Left cardiac atrium (tissue), 4 donors: Measurements from ENCODE around the gene KCND2. TPM values are rescaled to one million over a fixed set of nuclear protein-coding genes. Genes with fewer than 3 reads are reported as not detected.

Experiments used
- ATAC-seq, 2 donors: fragments of 200-7000 bp; cut with Tn5 transposase; one replicate each; pipeline ENCODE4 v1.9.1; 2020; ENCODE audit warnings: mild to moderate bottlenecking in 2 of 2, moderate library complexity in 2 of 2
- DNase-seq: peaks from one replicate; pipeline ENCODE4 v3.0.0-alpha.2; 2020
- intact Hi-C, 2 donors: fragments of 100-400 bp; cut with DNase I; formaldehyde crosslinking; loops; one replicate each; pipeline versions ENCODE4 v1.14.1 to v1.15.1; 2022 to 2023
- total RNA-seq, 2 donors: library from RNA; stranded (reverse); fragmentation: NEBNext Ultra II Directional; extraction: Animal tissue kit (Norgen Biotek cat#: 25700); gene quantifications; one replicate each; pipeline ENCODE4 v1.2.1, GENCODE V29; 2021
- donor health status: DM: no; HTN: yes; CAD: no.
- donor health status: DM: no; HTN: yes; CAD: no; lungs with severe emphysema.
- donor health status: DM: yes; HTN: yes; CAD: no.
- donor health status: Dilated cardiomyopathy.

The KCND2 gene
- total RNA-seq, 2 donors from 2014 or later, result 0.21 to 0.41 TPM

DNA sequence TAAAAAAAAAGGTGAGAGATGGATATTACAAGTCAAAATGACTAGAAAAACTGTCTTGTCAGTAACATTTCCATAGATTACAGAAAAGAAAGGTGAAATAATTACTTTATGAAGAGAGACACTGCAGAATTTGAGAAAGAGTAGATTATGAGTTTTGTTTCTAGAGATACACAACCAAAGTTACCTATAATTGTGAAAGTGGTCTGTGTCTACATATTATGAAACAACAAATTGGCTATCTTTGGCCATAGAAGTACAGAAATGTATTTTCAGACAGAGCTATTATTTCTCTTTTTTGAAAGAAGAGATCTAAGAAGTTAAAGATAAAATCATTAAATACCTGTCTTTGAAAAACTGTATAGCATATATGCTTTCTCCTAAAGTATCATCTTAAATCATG, 30.1 kb downstream of the KCND2 start:
- no peak for DNase-seq
- ATAC-seq, result no peak
- intact Hi-C loops, result no loop called here

DNA sequence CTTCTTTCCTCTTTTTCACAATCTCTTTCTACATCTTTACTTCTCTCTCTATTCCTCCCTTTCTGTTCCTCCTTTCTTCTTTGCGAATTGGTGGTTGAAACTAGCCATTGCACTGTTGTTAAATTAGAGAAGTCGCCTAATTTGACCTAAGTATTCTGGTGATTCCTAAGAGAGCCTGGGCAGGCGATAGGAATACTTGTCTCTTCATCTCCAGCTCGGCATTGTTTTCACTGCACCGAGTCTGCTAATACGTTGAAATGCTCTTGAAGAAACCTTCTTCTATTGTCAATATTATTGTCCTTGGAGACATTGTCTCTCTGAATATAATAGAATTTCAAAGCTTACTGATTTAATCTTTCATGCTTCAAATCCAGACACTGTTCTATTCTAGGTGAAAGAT, 31.7 kb downstream of the KCND2 start:
- no peak for ATAC-seq
- intact Hi-C loops, result no loop called here
- DNase-seq, result no peak

DNA sequence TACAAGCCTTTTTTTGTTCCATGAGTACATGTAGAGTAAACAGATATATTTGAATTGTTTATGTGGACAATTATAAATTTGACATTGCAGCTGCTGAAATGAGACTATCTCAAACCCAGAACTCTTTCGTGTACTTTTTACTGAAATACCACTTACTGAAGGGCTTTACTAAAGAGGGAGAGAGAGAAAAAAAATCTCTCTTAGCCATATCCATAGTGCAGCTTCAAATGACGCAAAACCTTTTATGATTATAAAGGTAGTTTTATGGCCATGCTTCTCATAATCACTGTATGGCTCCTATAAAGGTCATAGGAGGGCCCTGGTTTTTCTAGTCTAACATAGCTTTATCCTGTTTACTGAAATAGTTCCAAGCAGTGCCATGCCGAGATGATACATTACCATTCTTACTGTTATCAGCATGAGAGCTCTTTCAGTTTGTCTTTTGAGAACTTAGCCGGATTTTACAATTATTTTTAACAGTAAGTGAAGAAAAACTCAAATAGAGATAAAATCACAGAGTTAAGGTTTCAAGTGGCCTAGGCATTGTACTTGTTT, 35.1 kb downstream of the KCND2 start:
- ATAC-seq, result no peak
- intact Hi-C loops, result no loop called here
- no peak for DNase-seq

DNA sequence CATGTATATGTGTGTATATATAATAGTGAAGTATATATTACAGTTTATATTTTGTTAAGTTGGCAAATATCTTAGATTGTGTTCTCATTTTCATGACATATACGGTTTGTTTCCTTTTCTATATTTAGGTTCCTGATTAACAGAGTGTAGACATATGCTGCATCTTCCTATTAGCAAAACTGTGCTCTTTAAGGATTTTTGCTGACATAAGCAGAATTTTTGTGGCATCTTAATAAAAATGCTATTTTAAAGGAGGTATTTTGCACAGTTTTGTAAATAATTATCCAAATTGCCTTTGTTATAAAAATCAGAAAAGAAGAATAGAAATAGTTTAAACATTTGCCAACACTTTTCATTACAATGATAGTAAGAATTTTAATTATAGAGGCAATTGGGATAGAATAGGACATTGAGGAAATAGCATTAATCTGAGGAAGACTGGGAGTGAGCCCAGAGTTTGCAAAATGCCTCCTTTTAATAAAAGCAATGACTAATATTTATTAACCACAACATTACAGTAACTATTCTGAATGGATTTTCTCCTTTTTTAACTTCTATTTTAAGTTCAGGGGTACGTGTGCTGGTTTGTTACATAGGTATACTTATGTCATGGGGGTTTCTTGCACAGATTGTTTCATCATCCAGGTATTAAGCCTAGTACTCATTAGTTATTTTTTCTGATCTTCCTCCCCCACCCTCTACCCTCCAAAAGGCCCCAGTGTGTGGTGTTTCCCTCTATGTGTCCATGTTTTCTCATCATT, 38.2 kb downstream of the KCND2 start:
- ATAC-seq (no peak), DNase-seq (no peak)
- intact Hi-C loops, result no loop called here

DNA sequence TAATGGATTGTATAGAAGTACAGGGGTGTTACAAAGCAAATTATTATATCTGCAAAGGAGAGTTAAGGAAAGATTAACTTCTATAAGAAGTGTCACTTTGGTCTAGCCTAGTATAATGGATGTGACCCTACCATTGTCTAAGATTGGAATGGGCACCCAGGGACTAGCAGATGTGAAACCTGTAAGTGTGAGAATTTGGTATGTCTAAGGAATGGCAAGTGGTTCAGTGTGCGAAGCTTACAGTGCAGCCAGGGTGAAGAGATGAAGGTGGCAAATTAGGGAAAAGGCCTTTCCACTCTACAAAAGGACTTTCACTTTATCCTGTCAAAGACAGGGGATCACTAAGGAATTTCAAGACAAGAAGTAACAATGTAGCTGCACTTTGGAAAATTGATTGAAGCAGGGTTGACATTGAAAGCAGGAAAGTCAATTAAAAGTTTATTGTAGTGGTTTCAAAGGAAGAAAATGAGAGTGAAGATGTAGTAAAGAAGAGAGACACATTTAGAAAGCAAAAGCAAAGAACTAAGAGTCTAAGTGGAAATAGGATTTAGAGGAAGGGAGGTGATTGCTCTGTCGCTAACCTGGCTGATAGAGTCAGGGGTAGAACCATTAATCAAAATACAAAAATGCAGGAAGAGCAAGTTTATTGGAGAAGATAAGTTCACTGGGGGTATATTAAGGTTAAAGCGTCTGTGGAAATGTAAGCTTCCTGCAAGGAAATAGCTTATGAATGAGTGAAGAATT, 47.4 kb downstream of the KCND2 start:
- no peak for ATAC-seq
- intact Hi-C loops, result no loop called here

DNA sequence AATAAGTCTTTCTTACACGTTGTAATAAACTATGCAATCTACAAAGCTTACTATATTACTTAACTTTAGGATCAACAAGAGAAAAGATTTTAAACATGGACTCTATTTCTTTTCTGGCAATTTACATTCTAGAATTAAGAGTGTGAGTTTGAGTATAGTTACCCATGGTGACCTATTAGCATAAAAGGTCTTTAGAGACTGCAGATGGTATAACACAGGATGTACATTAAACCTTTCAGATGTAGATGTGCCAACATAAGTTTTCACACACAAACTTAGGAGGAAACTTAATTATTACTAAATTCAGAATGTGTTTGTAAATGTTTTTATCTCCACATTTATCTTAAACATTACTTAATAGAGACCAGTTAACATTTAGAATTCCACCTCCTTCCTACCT, 54.1 kb downstream of the KCND2 start:
- DNase-seq (no peak), ATAC-seq (no peak)
- intact Hi-C loops, result no loop called here

More for the DNA sequence above, 47.4 kb downstream of the KCND2 start:
- no peak for DNase-seq

DNA sequence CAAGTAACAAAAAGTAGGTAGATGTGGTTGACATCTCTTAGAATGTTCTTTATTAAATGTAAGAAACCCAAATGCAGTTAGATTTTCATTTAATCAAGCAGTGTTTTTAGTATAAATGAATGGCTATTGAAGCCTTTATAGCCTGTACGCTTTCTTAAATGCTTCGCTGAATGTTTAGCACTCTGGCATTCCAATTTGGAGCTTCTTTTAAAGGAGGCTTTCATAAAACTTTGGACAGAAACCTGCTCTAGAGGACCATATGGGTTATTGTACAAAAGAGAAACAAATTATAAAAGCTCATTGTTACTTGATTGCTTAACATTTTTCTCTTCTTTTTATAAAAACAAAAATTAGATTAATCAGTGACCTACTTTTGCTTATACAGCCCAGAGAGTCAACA, 59.5 kb downstream of the KCND2 start:
- DNase-seq (no peak), ATAC-seq (no peak)
- intact Hi-C loops, result no loop called here

DNA sequence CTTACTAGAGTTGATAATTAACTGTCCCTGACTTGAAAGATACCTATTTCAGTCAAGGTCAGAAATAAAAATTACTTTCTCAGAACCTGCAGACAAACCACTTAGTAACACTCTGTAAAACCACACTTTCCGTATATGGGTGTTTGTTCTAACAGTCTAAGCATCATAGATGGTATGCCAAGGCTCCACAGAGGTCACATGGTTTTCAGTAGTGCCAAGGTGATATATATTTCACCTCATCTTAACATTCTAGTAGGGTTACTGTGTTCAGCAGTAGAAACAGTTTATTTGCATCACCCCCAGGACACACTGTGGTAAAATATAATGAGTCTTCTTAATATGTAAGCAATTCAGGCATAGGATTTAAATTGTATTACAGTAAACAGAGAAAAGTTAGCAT, 61.5 kb downstream of the KCND2 start:
- ATAC-seq, result no peak
- no peak for DNase-seq
- intact Hi-C loops, result no loop called here

DNA sequence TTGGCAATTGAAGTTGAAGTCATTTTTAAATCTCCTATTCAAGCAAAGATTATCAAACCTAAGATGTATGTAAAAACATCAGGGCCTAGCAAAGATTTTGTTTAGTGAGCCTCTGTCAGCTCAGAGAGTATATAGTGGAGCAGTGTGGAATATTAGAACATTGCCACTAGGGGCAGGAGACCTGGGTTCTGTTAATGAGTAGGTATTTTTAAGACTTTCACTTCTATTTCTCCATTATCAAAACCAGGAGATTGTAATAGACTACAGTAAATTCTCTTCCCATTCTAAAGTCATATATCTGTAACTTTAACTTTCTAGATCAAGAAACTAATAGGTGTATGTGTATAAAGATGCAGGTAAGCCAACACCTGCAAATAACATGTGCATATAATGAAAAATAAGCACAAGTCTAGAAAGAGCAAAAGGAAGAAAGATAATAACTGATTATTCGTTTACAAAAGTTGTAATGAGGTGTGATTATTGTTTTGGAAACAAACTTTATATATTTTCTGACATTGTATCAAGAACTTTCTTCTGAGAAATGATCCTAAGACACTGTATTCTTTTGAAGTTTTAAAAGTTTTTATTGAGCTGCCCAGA, 64.4 kb downstream of the KCND2 start:
- ATAC-seq (no peak), DNase-seq (no peak)
- intact Hi-C loops, result no loop called here

DNA sequence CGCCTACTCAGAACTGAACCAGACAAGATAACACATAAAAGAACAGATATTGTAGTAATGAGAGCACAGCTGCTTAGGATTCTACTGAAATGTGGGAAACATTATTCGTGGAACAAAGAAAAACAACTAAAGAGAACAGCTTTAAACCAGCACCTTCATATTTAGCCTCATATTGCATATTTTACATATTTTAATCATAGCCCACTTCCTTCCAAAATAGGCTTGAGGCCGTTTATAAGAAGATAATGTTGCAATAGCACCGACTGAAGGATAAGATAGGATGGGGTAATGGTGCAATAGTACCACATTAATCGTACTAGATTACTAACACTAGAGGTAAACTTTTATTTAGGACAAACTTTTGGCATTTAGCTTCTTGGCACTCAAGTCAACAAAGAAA, 71.3 kb downstream of the KCND2 start:
- intact Hi-C loops, result no loop called here
- ATAC-seq (no peak), DNase-seq (no peak)

DNA sequence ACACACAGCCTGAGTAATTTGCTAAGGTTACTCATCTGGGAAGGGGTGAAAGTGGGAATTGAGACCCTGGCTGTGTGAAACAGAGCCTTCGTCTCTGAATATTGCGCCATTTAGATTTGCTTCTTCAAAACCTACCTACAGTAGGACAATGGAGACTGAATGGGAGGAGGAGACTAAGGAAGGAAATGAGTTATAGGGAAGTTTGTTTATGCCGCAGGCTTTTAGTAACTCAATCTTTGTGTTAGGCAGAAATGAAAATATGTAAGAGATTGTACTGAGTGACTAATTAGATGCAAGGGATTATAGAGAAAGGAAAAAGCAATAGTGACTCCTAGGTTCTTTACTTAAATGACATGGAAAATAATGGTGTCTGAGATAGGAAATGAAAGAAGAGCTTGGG, 80.2 kb downstream of the KCND2 start:
- no peak for ATAC-seq
- DNase-seq, result no peak
- intact Hi-C loops, result no loop called here

DNA sequence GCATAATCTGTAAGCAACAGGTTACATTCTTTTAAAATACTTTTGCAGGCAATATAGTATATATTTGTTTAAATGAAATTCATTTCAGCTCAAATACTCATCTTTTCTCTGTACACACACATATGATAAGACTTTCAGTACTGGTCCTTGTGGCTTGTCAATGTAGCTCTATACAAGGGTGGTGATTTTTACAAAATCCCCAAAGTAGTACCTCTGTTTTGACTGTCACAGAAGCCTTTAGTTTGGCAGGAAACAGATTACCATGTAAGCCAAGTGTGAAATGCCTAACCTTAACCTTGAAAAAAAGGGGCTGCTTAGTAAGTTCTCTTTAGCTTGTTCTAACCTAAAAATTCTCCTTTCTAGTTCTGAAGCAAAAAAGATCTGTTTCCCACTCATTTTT, 87.9 kb downstream of the KCND2 start:
- intact Hi-C loops, result no loop called here
- DNase-seq (no peak), ATAC-seq (no peak)

DNA sequence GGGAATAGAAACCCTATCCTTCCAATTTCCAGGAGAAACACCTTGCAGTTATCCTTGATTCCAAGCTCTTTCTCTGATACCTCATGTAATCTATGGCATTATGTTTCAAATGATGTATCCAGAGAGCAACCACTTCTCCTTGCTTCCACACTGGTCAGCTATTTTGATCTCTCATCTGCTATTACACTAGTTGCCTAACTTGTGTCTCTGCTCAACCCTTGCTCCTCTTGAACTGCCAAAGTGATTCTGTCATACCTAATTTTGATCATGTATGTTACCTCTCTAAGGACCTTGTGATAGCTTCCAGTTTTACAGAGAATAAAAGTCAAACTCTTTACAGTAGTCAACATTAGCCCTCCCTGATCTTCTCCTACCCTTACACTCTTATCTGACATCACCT, 90.4 kb downstream of the KCND2 start:
- ATAC-seq (no peak), DNase-seq (no peak)
- intact Hi-C loops, result no loop called here

DNA sequence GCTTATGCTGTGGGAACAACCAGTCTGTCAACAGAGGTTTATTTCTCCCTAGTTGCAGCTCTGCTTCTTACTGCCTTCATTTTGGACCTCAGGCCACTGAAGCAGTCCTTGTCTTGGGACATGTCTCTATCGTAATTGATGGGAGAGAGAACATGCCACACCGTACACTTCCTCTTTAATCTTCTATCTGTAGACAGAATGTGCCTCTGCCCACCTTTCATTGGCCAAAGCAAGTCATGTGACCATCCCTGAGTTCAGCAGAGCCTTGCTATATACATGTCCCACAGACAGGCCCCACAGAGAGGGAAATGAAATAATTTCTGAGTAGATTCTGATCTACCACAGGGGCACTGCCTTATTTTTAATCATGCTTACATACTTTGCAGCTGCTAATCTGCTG, 98.0 kb downstream of the KCND2 start:
- intact Hi-C loops, result no loop called here
- DNase-seq, result no peak
- ATAC-seq, result no peak

DNA sequence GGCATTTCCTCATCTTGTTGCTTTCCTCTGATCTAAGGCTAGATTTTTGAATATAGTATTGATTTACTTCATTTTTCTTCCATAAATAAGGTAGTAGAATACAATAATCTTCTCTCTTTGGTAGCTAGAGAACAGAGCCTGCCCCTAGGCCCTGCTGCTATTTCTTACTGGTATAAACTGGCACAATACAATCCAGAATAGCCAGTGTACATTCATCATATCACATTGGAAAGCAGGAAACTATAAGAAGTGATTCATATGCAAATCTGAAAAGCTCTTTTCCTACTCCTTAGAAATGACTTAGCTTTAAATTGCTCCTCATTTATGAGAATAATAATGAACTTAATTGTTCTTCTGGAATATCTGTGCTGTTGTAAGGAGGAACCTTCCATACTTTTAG, 100.2 kb downstream of the KCND2 start:
- DNase-seq (no peak), ATAC-seq (no peak)
- intact Hi-C loops, result no loop called here

DNA sequence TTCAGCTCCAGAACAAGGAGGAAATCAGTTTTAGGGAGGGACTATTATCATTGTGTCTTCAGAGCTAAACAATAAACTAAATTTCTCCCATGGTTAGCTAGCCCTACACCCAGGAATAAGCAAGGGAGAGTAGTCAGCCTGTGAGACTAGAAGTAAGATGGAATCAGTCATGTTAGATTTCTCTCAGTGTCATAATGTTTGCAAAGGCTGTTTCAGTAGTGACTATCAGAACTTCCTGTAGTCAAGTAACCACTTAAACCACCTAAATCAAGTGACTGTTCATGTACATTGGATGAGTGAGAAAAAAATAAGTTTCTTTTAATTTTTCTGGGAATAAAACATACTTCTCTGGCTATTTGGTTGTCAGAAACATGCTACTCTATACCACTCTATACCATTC, 121.6 kb downstream of the KCND2 start:
- DNase-seq, result no peak
- no peak for ATAC-seq
- intact Hi-C loops, result no loop called here

DNA sequence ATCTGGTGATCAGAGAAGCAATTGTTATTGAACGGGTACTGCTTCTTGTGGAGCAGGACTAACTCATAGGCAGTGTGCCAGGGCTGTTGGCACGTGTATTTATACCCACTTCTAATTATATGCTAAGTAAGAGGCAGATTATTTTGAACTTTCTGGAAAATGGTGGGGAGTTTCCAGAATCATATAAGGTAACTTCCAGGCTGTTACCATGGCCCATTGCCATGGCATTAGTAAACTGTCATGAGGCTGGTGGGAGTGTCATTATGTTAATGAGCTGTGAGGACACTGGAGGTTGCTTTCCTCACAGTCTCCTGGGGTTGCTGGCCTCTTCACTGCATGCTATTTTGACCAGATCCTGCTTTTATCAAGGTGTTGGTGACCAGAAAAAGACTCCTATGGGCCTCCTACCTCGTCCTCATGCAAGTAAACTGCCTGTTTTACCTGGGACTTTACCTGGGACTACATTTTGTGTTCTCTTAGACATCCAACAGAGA, 122.6 kb downstream of the KCND2 start:
- intact Hi-C loops, result no loop called here
- DNase-seq (no peak), ATAC-seq (no peak)

DNA sequence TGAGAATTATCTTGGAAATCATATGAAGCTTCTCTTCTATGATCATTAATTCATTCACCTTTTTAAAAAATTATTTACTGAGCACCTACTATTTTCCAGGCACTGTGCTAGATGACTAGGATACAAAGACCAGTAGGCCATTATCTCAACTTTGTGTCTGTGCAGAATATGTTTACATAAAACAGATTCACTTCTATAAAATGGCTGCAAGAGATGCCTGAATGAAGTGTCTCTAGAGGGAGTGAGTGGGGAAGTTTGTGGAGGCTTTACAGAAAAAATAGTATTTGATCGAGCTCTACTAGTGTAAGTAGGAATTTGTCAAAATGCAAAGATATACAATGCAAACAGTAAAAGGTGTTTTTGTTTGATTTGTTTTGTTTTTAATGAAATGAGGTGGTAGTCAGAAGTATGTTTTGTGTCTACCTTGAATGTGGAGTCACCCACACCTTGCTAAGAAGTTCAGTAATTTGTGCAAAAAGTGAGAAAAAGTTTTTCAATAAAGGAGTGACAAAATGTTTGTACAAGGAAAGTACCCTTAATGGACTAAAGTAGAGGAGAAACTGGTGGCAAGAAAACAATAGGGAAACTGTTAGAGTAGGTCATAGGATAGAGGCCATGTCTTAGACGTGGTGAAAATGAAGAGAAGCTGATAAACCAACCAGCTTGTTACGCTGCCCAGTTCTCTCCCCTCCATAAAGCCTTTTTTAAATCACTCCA, 125.5 kb downstream of the KCND2 start:
- DNase-seq (no peak), ATAC-seq (no peak)
- intact Hi-C loops, result no loop called here

DNA sequence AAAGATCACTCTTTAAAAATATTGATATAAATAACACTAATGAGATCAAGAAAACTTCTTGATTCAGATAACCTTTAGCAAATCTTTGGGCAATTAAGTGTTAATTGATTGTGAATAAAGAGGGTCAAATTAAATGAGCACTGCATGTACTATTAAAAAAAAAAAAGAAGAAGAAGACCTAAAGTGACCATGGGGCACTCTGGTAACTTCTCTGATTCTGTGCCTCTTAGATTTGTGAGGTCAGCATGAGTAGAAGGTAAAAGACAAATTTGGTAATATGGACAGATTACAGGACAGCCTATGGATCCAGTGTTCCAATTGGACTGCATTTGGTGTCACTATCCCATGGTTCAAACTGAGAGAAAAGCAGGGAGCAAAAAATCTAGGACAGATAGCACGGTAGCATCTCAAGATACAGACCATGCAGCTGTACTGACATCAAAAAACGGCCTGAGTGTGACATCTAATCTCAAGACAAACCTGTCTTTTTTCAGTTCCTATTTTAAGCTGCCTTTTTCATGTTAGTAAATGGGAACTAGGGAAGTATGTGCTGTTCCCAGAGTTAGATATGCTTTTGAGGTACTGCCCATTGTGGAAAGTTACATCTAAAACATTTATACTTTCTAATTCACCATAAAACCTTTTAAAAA, 128.0 kb downstream of the KCND2 start:
- DNase-seq (no peak), ATAC-seq (no peak)
- intact Hi-C loops, result no loop called here
